CD4-positive, alpha-beta T cell treated with Interleukin-10 for 1 hour (primary cell): ENCODE data around the gene WDR46.
"Not testable (repeated sequence)": the region's sequence is repeated elsewhere in the genome, so short reads cannot be mapped to it uniquely, and the experiment has no call there.

Experiments used
- DNase-seq: peaks from one replicate; pipeline ENCODE4 v3.0.0-alpha.2; 2020

WDR46 gene

DNA sequence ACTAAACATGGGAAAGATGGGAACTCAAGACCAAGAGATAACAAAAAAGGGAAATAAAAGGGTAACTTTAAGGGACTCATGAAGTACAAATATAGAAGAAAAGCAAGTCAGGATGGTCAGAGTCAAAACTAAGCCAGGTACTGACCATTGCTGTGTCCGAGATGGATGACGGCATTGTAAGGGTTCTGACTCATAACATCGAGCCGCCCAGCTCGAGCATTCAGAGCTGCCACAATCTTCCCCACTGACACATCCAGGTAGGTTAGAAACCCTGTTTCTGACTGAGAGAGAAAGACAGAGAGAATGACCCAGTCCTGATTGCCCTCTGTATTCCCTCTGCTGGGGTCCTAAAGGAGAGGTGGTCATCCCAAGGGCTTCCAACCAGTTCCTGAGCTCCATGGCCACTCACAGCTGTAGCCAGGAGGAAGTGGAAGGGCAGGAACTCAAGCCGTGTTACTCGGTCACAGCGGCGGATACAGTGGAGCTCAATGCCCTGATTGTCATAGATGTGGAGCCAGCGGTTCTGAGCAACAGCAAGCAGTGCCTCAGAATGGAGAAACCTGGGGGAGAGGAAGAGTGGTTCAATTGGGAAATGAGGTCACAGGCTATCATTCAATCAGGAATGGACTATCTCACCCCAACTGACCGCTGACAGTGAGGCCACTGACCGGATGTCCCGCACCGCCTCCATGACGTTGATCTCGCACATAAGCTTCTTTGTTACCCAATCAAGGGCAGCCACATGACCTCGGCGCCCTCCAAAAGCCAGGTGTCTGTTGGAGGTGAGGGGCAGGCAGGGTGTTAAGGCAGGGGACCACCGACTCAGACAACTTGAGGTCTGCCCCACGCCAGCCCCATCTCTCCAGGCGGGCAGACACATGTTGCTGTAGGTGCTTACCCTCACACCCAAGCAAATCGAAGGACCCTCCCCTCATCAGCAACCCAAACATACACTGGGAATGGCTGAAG is 1.8 kb downstream of the WDR46 start:
- DNase-seq, result no peak

DNA sequence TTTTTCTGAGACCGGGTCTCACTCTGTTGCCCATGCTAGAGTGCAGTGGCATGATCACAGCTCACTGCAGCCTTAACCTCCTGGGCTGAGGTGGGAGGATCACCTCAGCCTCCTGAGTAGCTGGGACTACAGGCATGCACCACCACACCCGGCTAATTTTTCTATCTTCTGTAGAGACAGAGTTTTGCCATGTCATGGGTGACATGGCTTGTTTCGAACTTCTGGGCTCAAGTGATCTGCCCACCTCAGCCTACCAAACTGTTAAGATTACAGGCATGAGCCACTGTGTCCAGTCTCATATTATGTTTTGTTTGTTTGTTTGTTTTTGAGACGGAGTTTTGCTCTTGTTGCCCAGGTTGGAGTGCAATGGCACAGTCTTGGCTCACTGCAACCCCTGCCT is 3.8 kb downstream of the WDR46 start:
- not testable (repeated sequence) for DNase-seq

DNA sequence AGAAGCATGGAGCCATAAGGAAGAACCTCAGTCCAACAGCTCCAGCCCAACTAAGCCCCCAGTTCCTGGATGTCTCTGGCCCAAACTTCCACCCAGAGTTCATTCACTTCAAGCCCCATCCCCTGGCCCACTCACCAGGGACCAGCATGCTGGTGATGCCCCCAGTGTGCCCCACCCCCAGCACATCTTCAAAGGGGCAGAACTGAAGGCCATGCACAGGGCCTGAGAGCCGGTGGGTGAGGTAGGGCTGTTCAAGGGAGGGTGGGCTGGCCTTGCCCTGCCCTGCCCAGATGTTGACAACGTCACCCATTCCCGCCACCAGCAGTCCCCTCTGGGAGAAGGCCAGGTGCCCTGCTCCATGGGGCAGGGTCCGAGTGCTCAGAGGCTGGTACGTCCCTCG is 8.5 kb downstream of the WDR46 start:
- no peak for DNase-seq

- DNase-seq, result no peak
These were observed 9.0 kb downstream of the WDR46 start for GRCh38 chr6:33279971-33280511.

- no peak for DNase-seq
These were observed 9.8 kb downstream of the WDR46 start for GRCh38 chr6:33279257-33279695.

DNA sequence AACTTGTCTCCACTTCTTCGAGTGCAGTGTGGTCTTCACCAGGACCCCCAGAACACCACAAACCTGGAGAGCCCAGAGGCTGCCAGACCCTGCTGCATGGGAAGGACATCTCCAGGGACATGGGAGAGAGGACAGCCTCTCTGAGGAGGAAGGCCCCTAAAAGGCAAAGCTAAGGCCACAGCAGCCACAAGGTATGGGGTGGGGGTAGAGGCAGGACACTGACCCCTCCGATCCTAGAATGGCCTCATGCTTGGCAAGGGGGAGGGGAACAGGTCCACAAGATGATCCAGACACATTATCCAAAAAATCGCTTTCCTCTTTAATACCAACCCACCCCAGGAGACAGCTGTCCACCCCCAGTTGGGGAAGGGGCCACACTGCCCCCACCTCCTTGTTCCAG is 10.2 kb downstream of the WDR46 start:
- no peak for DNase-seq

DNA sequence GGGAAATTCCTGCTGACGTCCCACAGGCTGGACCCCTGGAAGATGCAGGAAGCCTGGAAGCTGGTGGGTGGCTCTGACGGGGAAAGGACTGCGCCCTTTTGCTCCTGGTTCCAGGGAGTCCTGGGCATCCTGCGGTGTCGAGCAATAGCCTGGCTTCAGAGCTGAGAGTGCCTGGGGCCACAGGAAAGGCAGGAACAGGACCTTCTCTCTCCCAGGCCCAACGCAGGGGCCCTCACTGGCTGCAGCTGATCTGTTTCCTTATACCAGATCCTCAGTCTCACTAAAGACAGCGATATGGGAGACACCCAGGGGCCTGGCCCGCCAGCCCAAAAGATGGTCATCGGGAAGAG is 10.7 kb downstream of the WDR46 start:
- DNase-seq, result no peak

DNA sequence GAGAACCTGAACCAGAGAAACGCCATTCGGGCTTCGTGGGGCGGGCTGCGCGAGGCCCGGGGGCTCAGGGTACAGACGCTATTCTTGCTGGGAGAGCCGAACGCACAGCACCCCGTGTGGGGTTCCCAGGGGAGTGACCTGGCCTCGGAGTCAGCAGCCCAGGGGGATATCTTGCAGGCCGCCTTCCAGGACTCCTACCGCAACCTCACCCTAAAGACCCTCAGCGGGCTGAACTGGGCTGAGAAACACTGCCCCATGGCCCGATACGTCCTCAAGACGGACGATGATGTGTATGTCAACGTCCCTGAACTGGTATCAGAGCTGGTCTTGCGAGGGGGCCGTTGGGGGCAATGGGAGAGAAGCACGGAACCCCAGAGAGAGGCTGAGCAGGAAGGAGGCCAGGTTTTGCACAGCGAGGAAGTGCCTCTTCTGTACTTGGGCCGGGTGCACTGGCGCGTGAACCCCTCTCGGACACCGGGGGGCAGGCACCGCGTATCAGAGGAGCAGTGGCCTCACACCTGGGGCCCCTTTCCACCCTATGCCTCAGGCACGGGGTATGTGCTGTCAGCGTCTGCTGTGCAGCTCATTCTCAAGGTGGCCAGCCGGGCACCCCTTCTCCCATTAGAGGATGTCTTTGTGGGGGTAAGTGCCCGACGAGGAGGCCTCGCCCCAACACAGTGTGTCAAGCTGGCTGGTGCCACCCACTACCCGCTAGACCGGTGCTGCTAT is 11.2 kb downstream of the WDR46 start:
- peak; percentile 42 for DNase-seq

- DNase-seq, result peak; percentile 77
These were observed 12.0 kb downstream of the WDR46 start, which contains the start of gene B3GALT4 for GRCh38 chr6:33276864-33277662. Gene B3GALT4 (plus strand): TSS chr6:33277123. CDS start chr6:33277420, 297 bp downstream.

- no peak for DNase-seq
These were observed 12.5 kb downstream of the WDR46 start for GRCh38 chr6:33276581-33276863.

- DNase-seq, result not testable (repeated sequence)
These were observed 13.1 kb downstream of the WDR46 start for GRCh38 chr6:33275795-33276580.

GRCh38 chr6:33273924-33274902 is 14.8 kb downstream of the WDR46 start:
- DNase-seq, result no peak

- DNase-seq, result no peak
These were observed 15.7 kb downstream of the WDR46 start for GRCh38 chr6:33273129-33273923.

GRCh38 chr6:33272275-33273128 is 16.5 kb downstream of the WDR46 start:
- DNase-seq, result no peak

DNA sequence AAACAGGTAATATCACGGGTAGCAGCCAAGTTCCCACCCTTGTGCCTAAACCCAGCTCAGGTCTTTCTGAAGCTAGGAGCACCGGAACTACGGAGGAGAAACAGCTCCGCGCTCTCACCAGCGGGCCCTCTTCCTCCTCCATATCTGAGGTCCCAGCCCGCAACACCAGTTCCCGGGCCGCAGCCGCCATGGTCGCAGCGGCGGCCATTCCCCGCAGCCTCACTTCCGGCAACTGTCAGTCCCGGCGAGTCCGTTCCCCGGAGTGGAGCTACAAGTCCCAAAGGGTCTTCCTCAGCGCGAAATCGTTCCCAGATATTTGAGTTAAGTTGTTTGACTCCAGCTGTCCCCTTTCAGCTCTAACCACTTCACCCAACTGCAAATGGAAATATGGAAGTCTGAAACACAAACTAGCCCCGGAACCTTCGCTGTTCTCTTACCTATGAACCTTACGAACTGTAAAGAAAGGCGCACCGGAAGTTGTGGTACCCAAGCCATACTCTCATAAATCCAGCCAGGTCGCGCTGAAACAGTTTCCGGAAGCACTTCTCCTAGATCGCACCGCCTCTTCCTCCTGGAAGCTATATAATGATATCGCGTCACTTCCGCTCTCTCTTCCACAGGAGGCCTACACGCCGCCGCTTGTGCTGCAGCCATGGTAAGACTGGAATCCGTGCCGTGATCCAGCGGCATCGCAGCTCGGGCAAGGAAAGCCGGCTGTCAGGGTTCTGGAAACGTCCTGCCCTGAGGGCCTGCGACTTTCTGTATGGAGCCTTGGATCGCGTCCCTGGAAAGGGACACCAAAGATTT is 17.4 kb downstream of the WDR46 start, which contains the start of the genes RPS18 and VPS52:
Gene RPS18 (plus strand): TSS at position 608 of the 807 bp plus-strand sequence. CDS start 45 bp downstream, at position 653.
Gene VPS52 (minus strand): TSS at position 409 of the 807 bp plus-strand sequence. CDS start 201 bp downstream, at position 208.
- DNase-seq, result peak; percentile 97

GRCh38 chr6:33271117-33271467 is 17.9 kb downstream of the WDR46 start:
- no peak for DNase-seq

DNA sequence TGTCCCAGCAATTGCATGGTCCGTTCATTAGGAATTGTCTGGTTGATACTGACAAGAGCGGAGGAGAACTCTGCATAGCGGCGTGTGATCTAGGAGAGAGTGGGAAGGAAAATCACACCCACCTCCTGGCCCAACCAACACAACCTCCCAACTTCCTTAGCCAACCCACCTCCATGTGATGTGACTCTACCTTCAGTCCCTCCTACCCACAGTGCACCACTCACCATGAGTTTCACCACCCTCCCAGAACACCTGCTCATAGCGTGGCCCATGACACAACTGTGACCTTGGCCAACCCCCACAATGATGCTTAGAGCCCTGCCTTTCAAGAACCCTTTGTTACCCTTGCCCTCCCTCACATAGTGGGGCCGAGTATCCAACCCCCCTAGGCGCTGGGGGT is 25.0 kb downstream of the WDR46 start:
- DNase-seq, result no peak

GRCh38 chr6:33262490-33262889 is 26.5 kb downstream of the WDR46 start:
- DNase-seq, result not testable (repeated sequence)
